ENCODE measurements around the gene ARID5B. TPM values are rescaled to one million over a fixed set of nuclear protein-coding genes. Genes with fewer than 3 reads are reported as not detected.
"Not testable (repeated sequence)": the region's sequence is repeated elsewhere in the genome, so short reads cannot be mapped to it uniquely, and the experiment has no call there.

The ARID5B gene
- total RNA-seq, 1 donor, result 162 TPM

DNA sequence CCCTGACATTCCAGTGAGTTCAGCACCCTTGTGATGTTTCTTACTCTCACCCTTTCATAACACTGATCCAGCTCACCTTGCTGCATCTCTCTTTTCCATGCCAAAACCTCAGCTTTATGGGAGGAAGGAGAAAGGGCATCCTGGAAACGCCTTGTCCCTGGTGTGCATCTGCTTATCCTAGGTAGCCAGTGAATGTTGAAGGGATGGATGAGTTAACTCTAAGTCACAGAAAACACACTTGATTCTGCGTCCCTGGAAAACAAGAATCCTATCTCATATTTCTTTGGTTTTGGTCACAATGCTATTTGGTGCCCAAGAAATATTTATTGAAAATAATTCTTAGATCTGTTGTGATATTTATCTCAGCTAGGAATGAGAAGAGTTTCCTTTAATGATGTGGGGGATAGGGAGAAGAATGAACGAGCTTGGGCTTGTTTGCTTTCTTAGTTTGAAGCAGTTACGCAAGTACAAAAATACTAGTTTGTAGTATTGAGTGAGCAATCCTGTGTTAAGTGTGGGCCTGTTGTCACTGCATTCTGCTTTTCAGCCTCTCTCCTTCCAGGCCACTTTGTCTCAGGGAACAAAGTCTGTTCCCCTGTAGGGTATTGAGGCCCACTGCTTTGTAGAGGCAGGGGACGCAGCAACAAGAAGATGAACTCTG, 126.5 kb downstream of the ARID5B start:
- TF ChIP-seq, protein P1, sequence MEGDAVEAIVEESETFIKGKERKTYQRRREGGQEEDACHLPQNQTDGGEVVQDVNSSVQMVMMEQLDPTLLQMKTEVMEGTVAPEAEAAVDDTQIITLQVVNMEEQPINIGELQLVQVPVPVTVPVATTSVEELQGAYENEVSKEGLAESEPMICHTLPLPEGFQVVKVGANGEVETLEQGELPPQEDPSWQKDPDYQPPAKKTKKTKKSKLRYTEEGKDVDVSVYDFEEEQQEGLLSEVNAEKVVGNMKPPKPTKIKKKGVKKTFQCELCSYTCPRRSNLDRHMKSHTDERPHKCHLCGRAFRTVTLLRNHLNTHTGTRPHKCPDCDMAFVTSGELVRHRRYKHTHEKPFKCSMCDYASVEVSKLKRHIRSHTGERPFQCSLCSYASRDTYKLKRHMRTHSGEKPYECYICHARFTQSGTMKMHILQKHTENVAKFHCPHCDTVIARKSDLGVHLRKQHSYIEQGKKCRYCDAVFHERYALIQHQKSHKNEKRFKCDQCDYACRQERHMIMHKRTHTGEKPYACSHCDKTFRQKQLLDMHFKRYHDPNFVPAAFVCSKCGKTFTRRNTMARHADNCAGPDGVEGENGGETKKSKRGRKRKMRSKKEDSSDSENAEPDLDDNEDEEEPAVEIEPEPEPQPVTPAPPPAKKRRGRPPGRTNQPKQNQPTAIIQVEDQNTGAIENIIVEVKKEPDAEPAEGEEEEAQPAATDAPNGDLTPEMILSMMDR (IDR thresholded peaks at IDR 0.05; ENCODE audit: insufficient read depth, low read depth, low read length), result no peak
- no peak overlapping the region for H3K4me3 ChIP-seq (ENCODE audit: low read depth, low read length)
- DNase-seq (ENCODE audit: low read depth), result peak; percentile 61

DNA sequence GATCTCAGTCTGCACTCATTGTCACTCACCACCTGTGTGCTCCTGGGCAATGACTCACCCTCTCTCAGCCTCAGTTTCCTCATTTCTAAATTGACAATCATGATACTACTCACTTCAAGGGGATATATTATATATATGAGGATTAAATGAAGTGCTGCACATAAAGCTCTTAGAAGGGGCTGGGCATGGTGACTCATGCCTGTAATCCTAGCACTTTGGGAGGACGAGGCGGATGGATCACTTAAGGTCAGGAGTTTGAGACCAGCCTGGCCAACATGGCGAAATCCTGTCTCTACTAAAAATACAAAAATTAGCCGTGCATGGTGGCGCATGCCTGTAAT, 127.0 kb downstream of the ARID5B start:
- H3K4me3 ChIP-seq (ENCODE audit: low read depth, low read length); DNase-seq (ENCODE audit: low read depth): not testable (repeated sequence)

DNA sequence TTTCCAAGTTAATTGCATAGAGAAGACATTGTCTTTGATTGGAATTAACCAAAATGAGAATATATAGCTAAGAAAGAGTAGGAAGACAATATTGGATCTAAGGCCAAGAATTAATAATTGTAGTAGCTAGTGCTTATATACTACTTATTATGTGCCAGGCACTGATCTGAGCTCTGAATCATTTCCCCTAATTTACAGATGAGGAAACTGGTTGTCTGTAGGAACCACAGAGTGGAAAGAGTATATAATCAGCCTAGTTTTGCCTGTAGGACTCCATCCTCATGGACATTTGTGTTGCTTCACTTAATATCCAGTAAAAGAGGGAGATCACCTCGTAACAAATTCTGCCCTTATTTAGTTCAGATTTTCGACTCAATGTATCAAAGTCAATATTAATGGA, 127.9 kb downstream of the ARID5B start:
- TF ChIP-seq, protein P1 (IDR thresholded peaks at IDR 0.05; ENCODE audit: insufficient read depth, low read depth, low read length), result no peak
- no peak overlapping the region for H3K4me3 ChIP-seq (ENCODE audit: low read depth, low read length)
- DNase-seq (ENCODE audit: low read depth), result no peak

DNA sequence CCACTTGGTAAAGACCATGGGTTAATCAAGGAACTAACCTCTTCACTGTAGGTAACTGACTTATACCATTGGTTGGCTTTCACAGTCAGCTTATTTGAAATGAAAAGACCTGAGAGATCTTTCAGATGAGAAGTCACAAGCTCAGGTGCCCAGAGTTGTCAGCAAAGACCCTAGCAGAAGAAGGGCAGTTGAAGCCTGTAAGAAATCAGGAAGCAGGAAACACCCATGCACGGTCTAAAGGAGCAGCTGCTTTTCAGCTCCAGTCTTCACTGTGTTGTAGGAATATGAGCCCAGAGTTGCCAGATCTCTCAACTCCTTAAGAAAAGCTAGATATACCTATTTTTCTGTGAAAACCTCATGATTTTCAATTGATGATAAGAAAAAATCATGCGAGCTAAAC, 130.0 kb downstream of the ARID5B start:
- DNase-seq (ENCODE audit: low read depth), result no peak
- TF ChIP-seq, protein P1 (IDR thresholded peaks at IDR 0.05; ENCODE audit: insufficient read depth, low read depth, low read length), result no peak
- H3K4me3 ChIP-seq (ENCODE audit: low read depth, low read length), result no peak overlapping the region

DNA sequence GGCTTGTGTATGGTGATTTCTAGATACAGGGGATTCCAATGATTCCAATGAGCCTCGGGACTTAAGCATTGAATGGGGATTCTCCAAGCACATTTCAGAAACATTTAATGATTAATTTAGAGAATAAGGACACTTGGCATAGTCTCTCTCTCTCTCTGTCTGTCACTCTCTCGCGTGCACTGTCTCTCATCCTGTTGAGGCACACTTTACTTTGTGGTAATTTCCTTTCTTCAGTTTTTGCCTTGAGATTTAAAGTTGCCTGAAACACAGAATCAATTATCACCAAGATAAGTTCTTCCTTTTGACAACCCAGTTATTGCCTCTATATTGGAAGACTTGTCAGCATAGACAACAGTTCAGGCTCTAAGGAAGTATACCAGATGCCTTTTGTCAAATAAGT, 131.6 kb downstream of the ARID5B start:
- TF ChIP-seq, protein P1 (IDR thresholded peaks at IDR 0.05; ENCODE audit: insufficient read depth, low read depth, low read length), result no peak
- DNase-seq (ENCODE audit: low read depth), result no peak
- no peak overlapping the region for H3K4me3 ChIP-seq (ENCODE audit: low read depth, low read length)

DNA sequence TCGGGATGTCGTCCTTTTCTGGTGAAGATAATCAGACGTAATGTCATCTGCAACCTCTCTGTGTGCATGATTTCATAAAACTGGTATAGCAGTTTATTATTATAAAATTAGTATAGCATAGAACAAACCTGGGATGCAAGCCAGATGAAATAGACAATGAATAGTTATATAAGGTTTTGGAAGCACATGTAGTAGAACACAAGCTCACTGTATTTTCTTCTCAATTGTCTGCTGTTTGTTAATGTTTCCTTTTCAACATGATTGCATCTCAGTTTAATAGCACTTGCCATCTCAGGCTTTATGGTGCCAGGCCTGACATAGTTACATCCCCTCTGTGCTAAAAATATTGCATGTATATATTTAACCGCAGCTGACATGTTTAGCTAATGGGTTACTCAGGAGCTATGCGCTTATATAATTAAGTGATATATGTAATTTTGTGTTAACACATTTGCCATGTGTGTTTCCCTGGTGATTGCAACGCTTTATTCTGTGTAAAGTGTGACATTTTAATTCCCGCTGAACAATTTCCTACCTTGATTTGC, 132.7 kb downstream of the ARID5B start:
- DNase-seq (ENCODE audit: low read depth), result no peak
- TF ChIP-seq, protein P1 (IDR thresholded peaks at IDR 0.05; ENCODE audit: insufficient read depth, low read depth, low read length), result no peak
- no peak overlapping the region for H3K4me3 ChIP-seq (ENCODE audit: low read depth, low read length)

DNA sequence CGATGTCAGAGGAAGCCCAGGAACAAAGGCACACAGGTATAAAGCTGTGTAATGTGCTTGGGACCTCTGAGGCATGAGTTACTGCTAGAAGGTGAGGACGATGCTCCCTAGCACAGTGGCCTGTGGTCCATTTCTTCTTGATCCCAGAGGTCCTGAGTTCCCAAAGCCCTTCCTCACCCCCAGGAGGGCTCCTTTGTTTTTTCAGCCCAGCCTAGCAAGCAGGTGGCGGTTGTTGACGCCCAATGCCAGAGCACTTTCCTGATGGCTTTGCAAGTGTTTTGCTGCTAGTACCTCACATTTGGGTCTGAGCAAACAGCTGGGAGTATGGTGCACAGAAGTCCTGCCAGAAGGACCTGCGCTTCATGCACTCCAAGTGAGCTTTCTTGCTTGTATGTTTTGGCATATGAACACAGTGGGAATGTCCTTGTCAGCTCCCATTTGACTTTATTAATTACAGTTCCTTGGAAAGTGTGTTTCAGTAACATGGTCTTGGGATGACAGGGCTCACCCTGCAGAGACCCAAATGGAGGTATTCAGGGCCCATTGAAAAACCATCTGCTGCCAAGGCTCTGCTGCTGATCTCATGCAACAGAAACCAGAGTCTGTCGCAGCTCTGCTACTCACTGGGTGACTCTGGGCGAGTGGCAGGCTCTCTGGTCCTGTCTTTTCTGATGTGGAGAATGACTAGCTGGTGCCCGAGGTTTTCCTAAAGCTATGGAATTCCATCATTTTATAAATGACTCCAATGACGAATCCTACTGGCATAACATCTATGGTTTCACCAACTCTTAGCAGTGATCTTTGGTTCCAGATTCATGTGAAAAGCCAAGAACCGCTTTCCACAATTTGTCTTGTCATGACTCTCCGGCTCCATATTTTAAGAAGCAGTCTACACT, 134.9 kb downstream of the ARID5B start:
- TF ChIP-seq, protein P1 (IDR thresholded peaks at IDR 0.05; ENCODE audit: insufficient read depth, low read depth, low read length), result no peak
- H3K4me3 ChIP-seq (ENCODE audit: low read depth, low read length), result no peak overlapping the region
- DNase-seq (ENCODE audit: low read depth), result no peak

All from fibroblast of villous mesenchyme (primary cell).